8988T (cell line): Measurements from ENCODE around the gene MBNL1.

Experiments used
- DNase-seq: peaks from one replicate; pipeline ENCODE4 v3.0.0; 2011

The MBNL1 gene

GRCh38 chr3:152299249-152299976, 30.7 kb downstream of the MBNL1 start:
- no peak for DNase-seq

GRCh38 chr3:152300029-152300731, 31.5 kb downstream of the MBNL1 start:
- DNase-seq: no peak

GRCh38 chr3:152301745-152302181, 33.0 kb downstream of the MBNL1 start:
- no peak for DNase-seq

GRCh38 chr3:152302521-152303021, 33.8 kb downstream of the MBNL1 start:
- DNase-seq: no peak

- DNase-seq: no peak
These were observed 35.4 kb downstream of the MBNL1 start for GRCh38 chr3:152304160-152304559.

- no peak for DNase-seq
These were observed 36.3 kb downstream of the MBNL1 start for GRCh38 chr3:152305075-152305474.

- no peak for DNase-seq
These were observed 39.2 kb downstream of the MBNL1 start for GRCh38 chr3:152307829-152308474.

GRCh38 chr3:152308475-152308844, 39.7 kb downstream of the MBNL1 start:
- DNase-seq: no peak

- DNase-seq: no peak
These were observed 40.3 kb downstream of the MBNL1 start for GRCh38 chr3:152309031-152309430.

GRCh38 chr3:152309535-152310307, 41.0 kb downstream of the MBNL1 start:
- no peak for DNase-seq

GRCh38 chr3:152313430-152313829, 44.7 kb downstream of the MBNL1 start:
- DNase-seq: no peak

GRCh38 chr3:152313914-152314313, 45.2 kb downstream of the MBNL1 start:
- no peak for DNase-seq

GRCh38 chr3:152314677-152315353, 46.1 kb downstream of the MBNL1 start:
- DNase-seq: no peak

GRCh38 chr3:152315623-152316022, 46.9 kb downstream of the MBNL1 start:
- no peak for DNase-seq

- no peak for DNase-seq
These were observed 47.6 kb downstream of the MBNL1 start for GRCh38 chr3:152316318-152316717.

- DNase-seq: no peak
These were observed 48.5 kb downstream of the MBNL1 start for GRCh38 chr3:152317184-152317583.

- DNase-seq: no peak
These were observed 49.2 kb downstream of the MBNL1 start for GRCh38 chr3:152317956-152318355.

GRCh38 chr3:152318512-152318911, 49.8 kb downstream of the MBNL1 start:
- DNase-seq: no peak

- no peak for DNase-seq
These were observed 50.5 kb downstream of the MBNL1 start for GRCh38 chr3:152319256-152319655.

- no peak for DNase-seq
These were observed 51.3 kb downstream of the MBNL1 start for GRCh38 chr3:152319831-152320617.

GRCh38 chr3:152321200-152321954, 52.6 kb downstream of the MBNL1 start:
- DNase-seq: no peak
